Middle frontal gyrus (tissue), 1 donor: ENCODE results near the gene RANBP2.

Source experiments
- DNase-seq: peaks from one replicate; pipeline ENCODE4 v3.0.0-alpha.2; 2015; ENCODE audit warnings: low spot score; ENCODE audit errors: extremely low spot score

RANBP2 gene

GRCh38 chr2:108835040-108835439 is 115.8 kb downstream of the RANBP2 start:
- no peak for DNase-seq
